Hippocampal formation (tissue), 2 donors: ENCODE results near the gene FBLN1.
"Not testable (repeated sequence)": the region's sequence is repeated elsewhere in the genome, so short reads cannot be mapped to it uniquely, and the experiment has no call there.

Source experiments
- DNase-seq, 2 donors: peaks; one replicate each; lab custom pipeline; 2025; lab: John Stamatoyannopoulos, UW

Gene FBLN1

DNA sequence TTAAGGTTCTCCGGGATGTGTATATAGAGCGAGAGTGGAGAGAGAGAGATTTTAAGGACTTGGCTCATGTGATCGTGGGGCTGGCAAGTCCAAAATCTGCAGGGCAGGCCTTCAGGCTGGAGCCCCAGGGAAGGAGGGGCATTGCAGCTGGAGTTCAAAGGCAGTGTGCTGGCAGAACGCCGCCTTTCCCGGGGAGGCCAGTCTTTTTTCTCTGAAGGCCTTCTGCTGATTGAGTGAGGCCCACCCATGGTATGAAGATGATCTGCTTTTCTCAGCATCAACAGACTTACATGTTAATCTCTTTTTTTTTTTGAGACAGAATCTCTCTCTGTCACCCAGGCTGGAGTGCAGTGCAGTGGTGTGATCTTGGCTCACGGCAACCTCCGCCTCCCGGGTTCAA is 25.4 kb downstream of the FBLN1 start:
- DNase-seq: no peak

DNA sequence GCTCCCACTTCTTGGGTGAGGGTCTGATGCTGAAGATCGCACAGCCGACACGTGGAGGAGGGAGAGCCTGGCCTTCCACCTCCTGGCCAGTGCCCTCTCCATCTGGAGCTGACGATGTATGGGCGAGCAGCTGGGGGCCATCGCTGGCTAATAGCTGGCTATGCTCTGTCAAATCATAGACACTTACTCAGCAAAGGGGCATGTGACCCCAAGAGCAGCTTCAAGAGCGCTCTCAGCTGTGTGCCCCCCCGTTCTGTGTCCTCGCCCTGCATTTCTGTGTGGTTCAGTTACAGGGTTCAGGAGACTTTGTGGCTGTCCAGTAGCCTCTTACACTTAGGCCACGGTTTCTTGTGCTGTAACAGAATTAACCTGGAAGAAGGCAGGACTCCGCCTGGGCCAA is 26.4 kb downstream of the FBLN1 start:
- no peak for DNase-seq

DNA sequence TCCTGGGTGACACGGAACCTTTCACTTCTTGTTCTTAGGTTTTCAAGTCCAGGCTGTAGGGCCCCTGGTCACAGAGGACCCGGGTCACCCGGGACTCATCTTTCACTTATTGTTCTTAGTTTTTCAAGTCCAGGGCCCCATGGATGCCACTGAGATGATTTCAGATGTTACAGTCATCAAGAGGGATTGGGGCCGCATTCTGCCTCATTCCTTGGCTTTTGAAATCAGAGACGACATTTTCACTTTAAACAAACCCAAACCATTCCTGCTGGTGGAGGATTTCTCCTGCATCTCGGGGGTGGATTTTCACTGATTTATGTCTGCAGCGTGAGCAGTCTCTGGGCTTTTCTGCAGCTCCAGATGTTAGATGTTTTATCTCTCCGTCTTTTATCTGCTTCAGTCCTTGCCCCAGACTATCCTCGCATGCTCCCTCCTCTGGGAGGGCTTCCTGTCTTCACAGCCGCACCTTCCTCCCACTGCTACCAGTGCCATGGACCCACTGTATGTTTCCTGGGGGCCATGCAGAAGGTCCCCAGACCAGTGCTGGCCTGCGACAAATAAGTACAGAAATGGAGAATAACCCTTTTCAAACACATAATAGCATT is 27.4 kb downstream of the FBLN1 start:
- no peak for DNase-seq

DNA sequence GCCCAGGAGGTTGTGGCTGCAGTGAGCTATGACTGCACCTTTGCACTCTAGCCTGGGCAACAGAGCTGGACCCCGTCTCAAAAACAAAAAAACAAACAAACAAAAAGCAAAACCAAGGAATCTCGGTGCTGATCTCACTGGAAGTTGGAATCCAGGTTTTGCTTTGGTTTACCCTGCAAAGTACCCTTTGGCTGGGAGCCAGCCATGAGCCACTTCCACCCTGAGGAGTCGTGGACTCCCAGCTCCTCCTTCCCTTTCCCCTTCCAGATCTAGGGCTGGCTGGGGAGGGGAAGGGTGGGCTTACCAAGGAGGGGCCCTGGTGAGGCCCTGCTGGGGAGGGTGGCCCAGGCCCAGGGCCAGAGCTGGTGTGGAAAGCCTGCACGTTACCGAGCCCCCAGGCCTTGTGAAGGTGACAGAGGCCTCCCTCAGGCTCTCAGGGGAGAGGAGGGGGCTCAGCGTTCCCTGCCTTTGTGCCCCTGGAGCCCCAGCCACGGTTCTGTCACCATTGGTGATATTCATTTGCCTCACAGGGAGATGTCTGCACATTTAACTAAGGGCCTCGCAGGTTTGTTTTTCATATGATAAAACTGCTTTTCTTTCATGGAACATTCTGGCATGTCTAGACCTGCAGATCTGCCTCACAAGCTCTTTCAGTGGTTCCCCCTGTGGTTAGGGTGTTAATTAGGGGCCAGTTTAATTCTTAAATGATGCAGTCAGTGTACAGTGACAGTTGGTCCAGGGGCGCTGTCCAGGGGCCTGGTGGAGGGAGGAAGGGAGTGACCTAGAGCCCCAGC is 29.0 kb downstream of the FBLN1 start:
- DNase-seq: no peak

DNA sequence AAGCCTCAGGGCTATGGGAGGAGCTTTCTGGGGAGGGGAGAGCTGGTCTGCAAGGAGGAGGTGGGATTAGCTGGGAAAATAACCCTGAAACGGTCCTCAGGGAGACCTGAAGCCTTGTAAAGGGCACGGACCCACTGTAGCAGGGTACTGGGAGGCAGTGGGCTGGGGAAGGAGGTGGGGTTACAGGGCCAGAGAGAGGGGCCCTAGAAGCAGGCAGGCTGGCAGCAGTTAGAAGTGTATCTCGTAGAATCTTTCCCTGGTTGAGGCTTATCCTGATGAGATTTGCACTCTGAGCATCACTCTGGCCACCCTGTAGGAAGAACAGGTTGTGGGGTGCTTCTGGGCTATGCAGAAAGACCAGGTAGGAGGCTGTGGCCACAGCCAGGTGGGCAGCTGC is 29.6 kb downstream of the FBLN1 start:
- no peak for DNase-seq

DNA sequence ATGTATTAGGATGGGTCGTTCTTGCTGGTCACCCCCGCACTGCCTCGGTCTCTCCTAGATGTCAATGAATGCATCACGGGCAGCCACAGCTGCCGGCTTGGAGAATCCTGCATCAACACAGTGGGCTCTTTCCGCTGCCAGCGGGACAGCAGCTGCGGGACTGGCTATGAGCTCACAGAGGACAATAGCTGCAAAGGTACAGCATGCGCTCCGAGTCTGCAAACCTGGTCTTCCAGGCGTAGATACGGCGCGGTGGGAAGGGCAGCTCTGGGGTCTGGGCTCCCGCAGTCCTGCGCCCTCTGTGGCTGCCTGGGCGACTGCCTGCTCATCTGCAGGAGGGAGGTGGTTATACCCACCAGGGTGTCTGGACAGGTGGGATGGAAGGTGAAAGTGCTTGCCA is 31.0 kb downstream of the FBLN1 start:
- DNase-seq: no peak

DNA sequence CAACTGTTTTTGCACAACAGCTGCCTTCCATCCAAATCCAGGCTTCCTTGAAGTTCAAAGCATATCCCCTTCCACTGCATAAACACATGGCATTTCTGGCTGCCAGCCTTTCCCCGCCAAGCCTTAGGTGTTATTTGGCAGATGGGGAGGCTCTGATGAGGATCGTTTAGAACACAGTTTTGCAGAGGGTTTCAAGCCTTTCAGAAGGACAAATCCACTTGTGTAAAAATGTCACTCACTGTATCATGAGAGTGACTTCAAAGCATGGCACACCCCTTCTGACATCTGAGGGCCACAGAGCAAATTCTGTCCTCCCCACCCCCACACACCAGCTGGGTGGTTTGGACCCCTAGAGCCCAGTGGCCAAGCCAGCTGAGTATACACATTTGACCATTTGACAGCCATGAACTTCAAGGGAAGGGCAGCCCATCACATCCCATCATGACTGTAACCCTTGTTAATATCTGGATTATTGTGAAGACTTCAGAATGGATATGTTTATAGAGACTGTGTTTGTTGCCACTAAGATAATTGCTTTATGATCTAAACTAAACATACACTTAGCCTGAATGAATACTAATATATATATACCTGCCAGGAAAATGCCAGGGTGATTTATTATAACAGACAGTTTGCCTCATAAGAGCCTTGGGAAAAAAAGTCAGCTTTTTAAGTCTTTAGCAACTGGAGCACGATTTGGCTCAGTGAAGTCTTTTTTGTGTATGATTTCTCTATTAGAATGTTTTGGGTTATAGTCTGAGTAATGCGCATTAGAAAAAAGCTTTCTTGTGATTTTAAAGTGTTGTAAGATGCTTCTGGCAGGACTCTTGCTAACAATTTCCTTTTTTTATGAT is 31.9 kb downstream of the FBLN1 start:
- DNase-seq: no peak

DNA sequence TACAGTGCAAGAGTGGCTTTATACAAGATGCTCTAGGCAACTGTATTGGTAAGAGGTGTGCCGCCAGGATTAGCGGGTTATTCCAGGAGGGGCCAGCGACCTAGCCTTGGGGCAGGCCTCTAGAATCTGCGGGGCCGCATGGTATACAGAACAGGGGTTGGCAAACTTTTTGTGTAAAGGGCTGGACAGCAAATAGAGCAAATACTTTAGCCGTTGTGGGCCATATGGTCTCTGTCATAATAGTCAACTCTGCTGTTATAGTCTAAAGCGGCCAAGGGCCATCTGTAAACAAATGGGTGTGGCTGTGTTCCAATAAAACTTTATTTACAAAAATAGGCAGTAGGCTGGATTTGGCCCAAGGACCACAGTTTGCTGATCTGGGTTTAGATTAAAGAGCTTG is 32.6 kb downstream of the FBLN1 start:
- DNase-seq: no peak

DNA sequence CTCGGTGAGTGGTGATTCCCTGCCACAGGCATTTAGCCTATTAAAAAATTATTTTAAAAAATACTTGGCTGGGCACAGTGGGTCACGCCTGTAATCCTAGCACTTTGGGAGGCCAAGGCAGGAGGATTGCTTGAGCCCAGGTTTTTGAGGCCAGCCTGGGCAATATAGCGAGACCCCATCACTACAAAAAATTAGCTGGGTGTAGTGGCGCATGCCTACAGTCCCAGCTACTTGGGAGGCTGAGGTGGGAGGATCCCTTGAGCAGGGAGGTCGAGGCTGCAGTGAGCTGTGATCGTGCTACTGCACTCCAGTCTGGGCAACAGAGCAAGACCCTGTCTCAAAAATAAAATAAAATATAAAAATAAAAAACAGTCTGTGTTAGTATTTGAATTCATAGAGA is 33.2 kb downstream of the FBLN1 start:
- not testable (repeated sequence) for DNase-seq

DNA sequence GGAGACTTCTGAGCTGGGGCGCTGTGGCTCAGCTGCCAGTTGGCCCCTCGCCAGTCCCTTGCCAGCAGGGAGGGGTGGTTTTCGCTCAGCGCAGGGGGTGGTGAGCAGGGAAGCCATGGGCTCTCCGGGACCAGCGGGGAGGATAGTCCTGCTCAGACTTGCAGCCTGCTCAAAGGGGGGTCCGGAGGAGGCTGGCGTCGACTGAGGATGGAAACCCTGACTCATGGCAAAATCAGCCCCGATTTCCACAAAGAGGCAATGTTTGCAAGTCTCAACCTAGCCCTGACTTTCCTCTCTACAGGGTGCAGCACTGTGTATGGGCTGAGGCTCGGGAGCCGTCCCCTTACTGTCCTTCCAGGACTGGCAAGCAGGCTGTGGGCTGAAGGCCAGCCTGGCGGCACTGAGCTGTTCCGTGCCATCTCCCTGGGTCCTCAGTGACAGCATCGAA is 35.1 kb downstream of the FBLN1 start:
- peak in 1 of 2 donors; percentile 72 for DNase-seq

DNA sequence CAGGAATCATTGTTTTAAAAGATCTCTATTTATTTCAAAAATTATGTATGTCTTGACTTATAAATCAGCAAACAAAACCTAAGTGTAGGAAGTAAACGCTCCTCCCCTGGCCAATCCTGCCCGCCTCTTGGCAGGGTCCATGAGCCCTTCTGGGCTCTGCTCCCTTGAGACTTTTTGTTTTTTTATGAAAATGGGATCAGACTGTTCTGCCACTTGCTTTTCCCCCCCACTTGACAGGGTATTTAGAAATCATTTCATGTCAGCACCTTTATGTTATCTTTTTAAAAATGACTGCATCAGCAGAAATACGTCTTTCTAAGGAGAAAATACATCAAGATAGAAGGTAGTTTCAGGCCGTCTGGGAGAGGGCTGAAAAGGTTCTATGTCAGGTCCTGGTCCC is 35.6 kb downstream of the FBLN1 start:
- DNase-seq: peak in 1 of 2 donors; percentile 50

DNA sequence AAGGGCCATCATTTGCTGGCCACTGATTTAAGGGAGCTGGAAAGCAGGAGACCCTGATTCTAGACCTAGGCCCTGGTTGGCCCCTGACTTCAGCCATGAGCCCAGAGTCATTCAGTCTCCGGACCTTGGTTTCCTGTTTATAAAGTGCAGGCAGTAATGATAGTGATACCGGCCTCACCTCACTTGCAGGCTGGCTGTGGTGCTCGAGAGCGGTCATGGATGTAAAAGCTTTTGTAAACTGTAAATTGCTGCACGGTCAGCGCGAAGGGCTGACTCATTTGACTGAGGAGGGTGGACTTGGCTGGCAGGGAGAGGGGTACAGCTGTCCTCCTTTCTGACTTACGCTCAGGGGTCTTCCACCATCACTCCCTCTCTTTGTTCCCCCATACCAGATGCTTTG is 37.4 kb downstream of the FBLN1 start:
- DNase-seq: no peak

DNA sequence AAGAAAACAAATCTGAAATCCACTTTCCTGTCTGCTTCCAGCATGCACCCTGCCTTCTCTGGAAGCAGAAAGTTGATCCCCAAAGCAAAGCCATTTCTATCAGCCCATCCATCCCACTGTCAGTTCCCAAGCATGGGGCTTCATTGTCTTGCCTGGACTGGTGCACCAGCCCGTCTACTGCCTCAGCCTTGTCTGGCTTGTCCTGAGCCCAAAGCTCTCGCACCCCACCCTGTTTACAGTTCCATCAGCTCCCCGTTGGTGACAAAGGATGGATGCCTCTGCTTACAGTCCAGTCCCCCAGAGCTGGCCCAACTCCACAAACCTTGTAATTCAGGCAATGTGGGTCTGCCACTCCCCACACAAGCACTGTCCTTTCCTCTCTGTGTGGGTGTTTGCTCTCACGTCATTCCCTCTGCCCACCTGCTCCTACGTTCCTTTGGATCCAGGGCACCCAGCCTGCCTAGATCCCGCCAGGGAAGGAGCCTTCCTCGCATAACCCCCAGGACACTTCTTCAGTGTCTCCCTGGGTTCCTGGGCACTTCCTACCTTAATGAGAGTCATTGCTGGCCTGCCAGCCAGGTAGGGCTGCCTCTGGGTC is 38.8 kb downstream of the FBLN1 start:
- DNase-seq: no peak

DNA sequence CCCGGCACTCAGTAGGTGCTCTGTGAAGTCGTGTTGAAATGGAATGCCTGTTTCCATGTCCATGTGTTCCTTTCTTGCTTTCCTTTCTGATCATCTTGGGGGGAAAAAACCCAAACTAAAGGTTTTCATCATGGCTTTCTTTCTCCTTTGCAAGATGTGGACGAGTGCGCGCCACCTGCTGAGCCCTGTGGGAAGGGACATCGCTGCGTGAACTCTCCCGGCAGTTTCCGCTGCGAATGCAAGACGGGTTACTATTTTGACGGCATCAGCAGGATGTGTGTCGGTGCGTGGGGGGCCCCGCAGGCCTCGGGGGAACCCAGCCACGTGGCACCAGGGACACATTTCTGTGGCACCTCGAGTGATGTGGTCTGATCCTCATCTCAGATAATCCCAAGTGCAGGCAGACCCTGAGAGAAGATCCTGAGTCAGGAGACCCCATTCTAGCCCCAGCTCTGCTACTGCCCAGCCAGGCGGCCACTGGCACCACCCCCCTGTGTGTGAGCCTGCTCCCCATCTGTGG is 39.4 kb downstream of the FBLN1 start:
- no peak for DNase-seq

DNA sequence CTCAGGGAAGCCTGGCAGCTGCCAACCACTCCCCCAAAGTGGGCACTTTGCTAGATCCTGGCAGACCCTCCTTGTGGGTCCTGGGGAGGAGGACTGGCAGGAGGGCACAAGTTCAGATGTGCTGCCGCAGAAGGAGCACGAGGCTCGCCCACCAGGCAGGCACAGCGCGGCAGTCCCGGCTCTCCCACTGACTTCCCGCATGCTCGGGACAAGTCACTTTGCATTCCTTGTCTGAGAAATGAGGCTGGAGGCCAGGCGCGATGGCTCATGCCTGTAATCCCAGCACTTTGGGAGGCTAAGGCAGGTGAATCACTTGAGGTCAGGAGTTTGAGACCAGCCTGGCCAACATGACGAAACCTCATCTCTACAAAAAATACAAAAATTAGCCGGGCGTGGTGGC is 40.1 kb downstream of the FBLN1 start:
- DNase-seq: not testable (repeated sequence)

DNA sequence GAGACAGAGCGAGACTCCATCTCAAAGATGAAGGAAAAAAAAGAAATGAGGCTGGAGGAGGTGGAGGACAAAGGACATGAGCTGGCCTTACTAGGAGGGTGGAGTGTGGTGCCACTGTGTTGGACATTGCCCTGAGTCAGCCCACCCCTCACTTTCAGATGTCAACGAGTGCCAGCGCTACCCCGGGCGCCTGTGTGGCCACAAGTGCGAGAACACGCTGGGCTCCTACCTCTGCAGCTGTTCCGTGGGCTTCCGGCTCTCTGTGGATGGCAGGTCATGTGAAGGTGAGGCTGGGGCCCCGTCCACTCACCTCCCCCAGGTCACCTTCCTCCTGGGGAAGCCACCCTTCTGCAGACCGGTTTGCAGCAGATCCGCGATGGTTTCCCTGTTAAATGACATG is 40.6 kb downstream of the FBLN1 start:
- no peak for DNase-seq

DNA sequence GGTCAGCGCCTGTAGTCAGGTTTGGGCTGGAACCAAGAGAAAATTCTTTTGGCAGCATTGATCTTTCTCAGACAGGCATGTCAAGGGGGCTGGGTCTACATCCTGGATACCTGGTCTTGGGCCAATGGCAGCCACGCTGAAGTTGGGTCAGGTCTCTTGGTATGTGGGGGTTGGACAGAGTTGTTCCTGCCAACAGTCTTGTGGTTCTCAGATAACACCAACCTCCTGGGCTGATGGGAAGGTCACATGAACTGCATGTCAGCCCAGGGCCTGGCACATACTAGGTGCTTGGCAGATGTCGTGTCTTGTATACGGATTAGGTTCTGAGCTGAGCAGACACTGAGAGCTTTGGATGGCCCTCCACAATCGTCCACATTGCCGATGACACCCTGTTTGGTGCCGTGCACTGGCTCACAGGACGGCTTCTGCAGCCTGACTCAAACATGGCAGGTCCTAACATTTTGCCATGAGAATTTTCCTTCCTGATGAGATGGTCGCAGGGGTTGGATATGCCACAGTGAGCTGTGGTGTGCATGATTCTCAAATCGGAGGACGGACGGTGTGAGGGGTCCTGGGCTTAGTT is 42.0 kb downstream of the FBLN1 start:
- DNase-seq: no peak

DNA sequence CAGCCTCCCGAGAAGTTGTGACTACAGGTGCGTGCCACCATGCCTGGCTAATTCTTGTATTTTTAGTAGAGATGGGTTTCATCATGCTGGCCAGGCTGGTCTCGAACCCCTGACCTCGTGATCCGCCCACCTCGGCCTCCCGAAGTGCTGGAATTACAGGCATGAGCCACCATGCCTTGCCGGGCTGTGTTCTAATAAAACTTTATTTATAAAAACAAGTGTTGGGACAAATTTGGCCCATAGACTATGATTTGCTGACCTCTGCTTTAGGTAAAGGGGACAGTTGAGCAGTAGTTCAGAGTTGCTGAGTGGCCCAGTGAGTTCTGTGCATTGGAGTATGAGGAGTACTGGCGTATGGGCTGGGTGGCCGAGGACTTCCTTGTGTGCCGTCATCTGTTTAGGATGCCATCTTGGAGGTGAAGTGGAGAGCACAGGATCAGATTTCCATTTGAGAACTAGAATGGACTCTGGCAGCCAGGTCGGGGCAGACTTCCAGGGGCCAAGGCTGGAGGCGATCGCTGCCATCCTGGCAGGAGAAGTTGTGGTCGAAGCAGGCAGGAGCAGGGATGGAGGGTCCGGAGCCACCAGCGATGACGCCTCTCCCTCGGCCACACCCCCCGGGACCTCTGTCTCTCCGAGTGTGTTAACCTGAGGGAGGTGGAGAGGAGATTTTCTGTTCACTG is 43.8 kb downstream of the FBLN1 start:
- no peak for DNase-seq

DNA sequence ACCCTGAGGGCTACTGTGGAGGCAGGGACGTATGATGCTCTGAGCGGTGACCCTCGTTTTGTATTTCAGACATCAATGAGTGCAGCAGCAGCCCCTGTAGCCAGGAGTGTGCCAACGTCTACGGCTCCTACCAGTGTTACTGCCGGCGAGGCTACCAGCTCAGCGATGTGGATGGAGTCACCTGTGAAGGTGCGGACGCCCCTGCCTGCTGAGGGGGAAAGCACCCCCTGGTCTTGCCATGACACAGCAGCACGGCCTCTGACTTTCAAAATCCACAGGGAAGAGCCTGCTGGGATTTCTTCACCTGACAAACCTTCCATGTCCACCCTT is 44.3 kb downstream of the FBLN1 start:
- DNase-seq: no peak

DNA sequence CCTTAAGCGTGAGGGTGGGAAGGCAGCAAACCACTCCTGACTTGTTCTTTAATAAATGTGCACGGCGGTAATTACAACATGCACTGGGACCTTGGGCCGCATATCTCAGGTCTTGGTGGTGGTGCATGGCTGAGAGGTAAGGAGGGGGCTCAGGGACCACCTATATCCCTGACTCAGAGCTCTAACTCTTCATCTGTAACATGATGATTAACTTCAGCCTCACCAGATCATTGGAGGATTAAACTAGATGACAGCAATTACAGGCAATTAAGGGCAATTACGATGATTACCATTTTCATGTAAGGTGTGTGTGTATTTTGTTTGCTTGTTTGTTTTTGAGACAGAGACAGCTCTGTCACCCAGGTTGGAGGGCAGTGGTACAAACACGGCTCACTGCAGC is 45.0 kb downstream of the FBLN1 start:
- DNase-seq: no peak

DNA sequence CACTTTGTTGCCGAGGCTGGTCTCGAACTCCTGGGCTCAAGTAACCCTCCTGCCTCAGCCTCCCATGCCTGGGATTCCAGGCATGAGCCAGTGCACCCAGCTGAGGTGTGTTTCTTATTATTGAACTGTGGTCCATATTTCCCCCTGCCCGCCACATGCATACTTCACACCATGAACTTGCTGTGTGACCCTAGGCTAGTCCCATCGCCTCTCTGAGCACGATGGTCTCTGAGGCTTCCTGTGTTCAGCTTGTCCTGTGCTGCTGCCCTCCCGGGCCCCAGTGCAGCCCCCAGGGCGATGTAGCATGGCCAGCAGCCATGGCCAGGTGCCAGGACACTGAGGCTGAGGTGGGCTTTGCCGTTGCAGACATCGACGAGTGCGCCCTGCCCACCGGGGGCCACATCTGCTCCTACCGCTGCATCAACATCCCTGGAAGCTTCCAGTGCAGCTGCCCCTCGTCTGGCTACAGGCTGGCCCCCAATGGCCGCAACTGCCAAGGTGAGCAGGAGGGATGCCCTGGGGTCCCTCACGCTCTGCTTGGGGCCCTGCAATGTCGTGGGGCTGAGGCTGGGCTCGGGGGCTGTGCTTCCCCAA is 45.7 kb downstream of the FBLN1 start:
- no peak for DNase-seq
